Cardiac muscle cell (in vitro differentiated cells and primary cell): ENCODE results near the gene DLX2. TPM values are rescaled to one million over a fixed set of nuclear protein-coding genes. Genes with fewer than 3 reads are reported as not detected.

Experiments used
- DNase-seq, 2 donors: peaks; one replicate each; pipeline versions ENCODE4 v3.0.0 to v3.0.0-alpha.2; 2010 to 2017; ENCODE audit warnings: low read depth in 1 of 2, low spot score in 1 of 2
- H3K27ac ChIP-seq: fragments of 200-600 bp; sonication (generic); 2 replicates; pipeline ENCODE4 v1.5.1; 2016
- H3K27me3 ChIP-seq: fragments of 200-600 bp; sonication (generic); 2 replicates; pipeline ENCODE4 v1.6.0; 2016; ENCODE audit warnings: control low read depth
- H3K36me3 ChIP-seq: fragments of 200-600 bp; sonication (generic); 2 replicates; pipeline ENCODE4 v1.5.1; 2016; ENCODE audit warnings: control low read depth
- H3K4me1 ChIP-seq: fragments of 200-600 bp; sonication (generic); 2 replicates; pipeline ENCODE4 v1.8.1; 2017; ENCODE audit warnings: low read depth, mild to moderate bottlenecking, mixed run types
- H3K4me3 ChIP-seq: fragments of 200-600 bp; sonication (generic); 2 replicates; pipeline ENCODE4 v1.5.1; 2016; ENCODE audit warnings: mild to moderate bottlenecking
- H3K9me3 ChIP-seq: fragments of 200-600 bp; sonication (generic); 2 replicates; pipeline ENCODE4 v1.5.1; 2017; ENCODE audit warnings: low read depth, mild to moderate bottlenecking, control low read depth
- polyA plus RNA-seq: library from polyadenylated mRNA; unstranded; fragments of >200 nt; fragmentation: Nextera tagmentation; extraction: Ambion mirVana; gene quantifications from 2 replicates; pipeline ENCODE4 v1.2.1, GENCODE V29; 2016
- total RNA-seq: library from RNA; depleted of rRNA; stranded (reverse); fragments of >200 nt; gene quantifications from 2 replicates; pipeline ENCODE4 v1.2.3, GENCODE V29; 2016
- TF ChIP-seq, protein P1 (sequence below): IDR thresholded peaks from 2 replicates; pipeline ENCODE4 v1.5.1; 2012; ENCODE audit warnings: low read depth, mild to moderate bottlenecking, low read length

DLX2 gene
- total and polyA plus RNA-seq, 2 experiments from 2014 or later, result 0.26 TPM; not detected in 1

DNA sequence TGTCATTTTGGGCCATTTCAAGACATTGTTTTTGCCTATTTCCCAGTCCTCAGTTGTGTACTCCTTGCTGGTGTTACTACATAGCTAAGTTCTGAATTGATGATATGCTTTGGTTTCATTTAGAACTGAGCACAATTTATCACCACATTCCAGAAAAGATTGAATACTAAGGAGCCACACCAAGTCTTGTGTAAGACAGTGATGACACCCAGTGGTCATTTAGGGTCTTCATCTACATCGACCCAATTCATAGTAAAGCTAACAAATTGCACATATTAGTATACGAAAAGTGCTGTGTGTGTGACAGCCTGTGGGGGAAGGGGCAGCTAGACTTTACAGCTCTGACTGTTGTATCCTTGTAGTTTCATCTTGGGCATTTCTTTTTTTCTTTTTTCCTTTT lies 10.9 kb upstream of the DLX2 start:
- TF ChIP-seq, protein P1, sequence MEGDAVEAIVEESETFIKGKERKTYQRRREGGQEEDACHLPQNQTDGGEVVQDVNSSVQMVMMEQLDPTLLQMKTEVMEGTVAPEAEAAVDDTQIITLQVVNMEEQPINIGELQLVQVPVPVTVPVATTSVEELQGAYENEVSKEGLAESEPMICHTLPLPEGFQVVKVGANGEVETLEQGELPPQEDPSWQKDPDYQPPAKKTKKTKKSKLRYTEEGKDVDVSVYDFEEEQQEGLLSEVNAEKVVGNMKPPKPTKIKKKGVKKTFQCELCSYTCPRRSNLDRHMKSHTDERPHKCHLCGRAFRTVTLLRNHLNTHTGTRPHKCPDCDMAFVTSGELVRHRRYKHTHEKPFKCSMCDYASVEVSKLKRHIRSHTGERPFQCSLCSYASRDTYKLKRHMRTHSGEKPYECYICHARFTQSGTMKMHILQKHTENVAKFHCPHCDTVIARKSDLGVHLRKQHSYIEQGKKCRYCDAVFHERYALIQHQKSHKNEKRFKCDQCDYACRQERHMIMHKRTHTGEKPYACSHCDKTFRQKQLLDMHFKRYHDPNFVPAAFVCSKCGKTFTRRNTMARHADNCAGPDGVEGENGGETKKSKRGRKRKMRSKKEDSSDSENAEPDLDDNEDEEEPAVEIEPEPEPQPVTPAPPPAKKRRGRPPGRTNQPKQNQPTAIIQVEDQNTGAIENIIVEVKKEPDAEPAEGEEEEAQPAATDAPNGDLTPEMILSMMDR, result no peak
- no peak overlapping the region for H3K27ac ChIP-seq
- peak in 1 of 2 donors; percentile 65 for DNase-seq
- no peaks in the 10 kb centered on the region for H3K4me1 ChIP-seq
- H3K27me3 ChIP-seq, result peaks cover 33% of the 10 kb centered on the region
- no peaks in the 10 kb centered on the region for H3K9me3 ChIP-seq
- no peak overlapping the region for H3K4me3 ChIP-seq
- no peaks in the 10 kb centered on the region for H3K36me3 ChIP-seq

DNA sequence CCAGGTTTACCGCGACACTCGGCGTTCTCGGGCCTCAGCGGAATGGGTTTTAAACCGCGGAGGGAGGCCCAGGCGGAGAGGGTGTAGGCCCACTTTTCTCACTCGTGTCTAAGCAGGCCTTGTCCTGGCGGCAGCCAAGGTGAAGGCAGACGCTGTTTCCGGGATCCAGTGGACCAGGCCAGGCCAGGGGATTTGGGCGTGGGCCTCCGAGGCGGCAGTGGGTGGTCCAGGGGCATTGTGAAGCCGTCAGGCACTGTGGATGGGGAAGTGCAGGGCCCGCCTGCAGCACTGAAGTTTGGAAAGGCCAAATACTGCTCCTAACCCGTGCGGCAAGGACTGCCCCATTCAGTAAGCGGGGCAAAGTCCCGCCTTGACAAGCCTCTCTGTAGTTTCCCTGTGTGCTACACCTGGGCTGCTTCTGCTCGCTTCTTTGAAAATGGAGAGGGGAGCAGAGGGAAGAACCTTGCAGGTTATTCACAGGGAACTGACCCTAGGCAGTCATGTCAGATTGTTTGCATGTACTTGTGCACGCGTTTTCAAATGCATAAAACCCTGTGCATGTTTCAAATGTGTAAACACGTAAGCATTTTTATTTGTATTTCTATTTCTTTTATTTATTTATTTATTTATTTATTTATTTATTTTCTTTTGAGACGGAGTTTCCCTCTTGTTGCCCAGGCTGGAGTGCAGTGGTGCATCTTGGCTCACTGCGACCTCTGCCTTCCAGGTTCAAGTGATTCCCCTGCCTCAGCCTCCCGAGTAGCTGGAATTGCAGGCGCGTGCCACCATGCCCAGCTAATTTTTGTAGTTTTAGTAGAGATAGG lies 7.5 kb upstream of the DLX2 start:
- Histone ChIP-seq H3K27me3 (peaks cover 68% of the 10 kb centered on the region), H3K4me3 (no peak overlapping the region), H3K4me1 (no peaks in the 10 kb centered on the region), H3K36me3 (no peaks in the 10 kb centered on the region), H3K9me3 (no peaks in the 10 kb centered on the region), H3K27ac (no peak overlapping the region)
- no peak for DNase-seq
- TF ChIP-seq, protein P1, result no peak

DNA sequence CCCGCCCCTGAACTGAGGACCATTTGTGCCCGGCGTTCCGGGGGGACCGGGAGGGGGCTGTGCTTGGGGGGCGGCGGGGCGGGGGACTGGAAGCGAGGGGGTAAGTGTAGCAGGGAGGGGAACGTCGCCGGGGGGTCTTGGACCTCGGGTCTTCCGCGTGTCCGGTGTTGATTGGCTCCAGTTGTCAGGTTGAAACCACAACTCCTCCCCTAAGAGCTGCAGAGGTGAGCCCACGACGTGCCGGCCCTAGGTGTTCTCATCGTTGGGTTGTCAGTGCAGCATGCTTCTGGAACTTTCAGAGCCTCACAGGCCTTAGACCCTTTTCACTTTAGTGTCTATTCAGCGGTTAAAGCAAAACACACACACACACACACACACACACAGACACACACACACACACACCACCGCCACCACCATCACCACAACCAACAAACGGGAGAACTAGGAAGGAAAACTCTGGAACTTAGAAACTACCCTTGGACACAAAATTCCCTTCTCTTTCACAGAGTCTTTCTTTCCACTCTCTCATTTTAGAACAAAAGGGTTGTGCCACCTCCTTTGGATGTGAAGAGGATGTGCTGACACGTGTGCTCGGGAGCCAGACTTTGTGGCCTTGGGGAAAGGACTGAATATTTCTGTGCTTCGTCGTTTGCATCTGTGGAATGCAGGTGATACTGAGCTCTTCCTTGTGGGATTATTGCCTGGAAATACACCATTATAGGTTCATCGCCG lies 6.7 kb upstream of the DLX2 start:
- Histone ChIP-seq H3K4me3 (no peak overlapping the region), H3K27ac (no peak overlapping the region), H3K36me3 (no peaks in the 10 kb centered on the region), H3K27me3 (peaks cover 75% of the 10 kb centered on the region), H3K4me1 (no peaks in the 10 kb centered on the region), H3K9me3 (no peaks in the 10 kb centered on the region)
- TF ChIP-seq, protein P1, result no peak
- no peak for DNase-seq

DNA sequence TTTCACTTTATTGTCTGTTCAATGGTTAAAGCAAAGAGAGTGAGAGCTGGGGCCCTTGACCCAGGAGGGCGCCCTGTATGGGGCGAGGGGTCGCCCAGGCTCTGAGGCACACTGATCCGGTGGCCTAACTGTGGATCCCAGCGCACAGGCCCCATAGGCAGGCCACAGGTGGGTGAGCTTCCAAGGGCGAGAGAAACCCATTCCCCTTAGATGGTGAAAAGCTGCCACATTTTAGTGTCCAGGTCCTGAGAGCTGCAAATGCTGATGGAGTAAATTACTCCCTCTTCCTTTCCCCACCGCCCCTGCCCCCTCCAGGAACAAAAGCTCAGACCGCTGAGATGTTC lies 5.9 kb upstream of the DLX2 start:
- Histone ChIP-seq H3K36me3 (no peaks in the 10 kb centered on the region), H3K27me3 (peaks cover 84% of the 10 kb centered on the region), H3K4me1 (no peaks in the 10 kb centered on the region), H3K4me3 (no peak overlapping the region), H3K9me3 (no peaks in the 10 kb centered on the region), H3K27ac (no peak overlapping the region)
- TF ChIP-seq, protein P1, result no peak
- no peak for DNase-seq

DNA sequence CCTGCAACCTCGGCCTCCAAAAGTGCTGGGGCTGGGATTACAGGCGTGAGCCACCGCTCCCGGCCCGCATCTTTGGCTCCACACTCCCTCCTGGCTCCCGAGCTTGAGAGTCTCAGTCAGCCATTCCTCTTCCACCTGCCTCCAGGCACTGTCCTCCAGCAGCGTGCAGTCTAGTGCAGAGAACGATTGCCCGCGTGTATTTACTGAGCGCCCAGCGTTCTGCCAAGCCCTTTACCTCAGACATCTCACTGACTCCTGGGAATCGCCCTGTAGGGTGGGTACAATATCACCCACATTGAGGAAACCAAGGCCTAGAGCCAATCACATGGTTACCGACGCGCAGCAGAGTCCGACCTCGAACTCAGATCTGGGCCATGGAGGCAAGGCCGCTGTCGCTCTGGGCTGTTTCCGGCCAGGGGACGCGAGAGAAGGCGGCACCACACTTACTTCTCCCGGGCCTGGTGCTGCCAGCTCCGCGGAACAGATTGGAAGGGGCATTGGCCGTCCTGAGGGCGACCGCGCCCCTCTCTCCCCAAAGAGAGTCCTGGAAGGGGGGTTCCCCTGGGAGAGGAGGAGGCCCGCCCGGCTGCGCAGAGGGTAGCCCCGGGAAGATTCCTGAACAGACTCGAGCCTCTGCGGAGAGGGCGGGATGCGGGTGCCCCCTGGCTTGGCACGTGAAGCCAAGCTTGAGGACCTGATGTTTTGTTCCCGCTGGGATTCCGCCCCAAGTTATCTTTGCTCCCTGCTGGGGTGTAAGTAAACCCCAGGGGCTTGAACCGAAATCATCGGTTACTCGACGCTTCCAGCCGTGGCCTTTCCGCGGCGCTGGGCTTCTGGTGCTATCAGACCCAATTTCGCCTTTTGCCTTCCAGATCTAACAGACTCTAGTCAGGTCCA lies 5.2 kb upstream of the DLX2 start:
- Histone ChIP-seq H3K27ac (no peak overlapping the region), H3K4me3 (no peak overlapping the region), H3K4me1 (no peaks in the 10 kb centered on the region), H3K9me3 (no peaks in the 10 kb centered on the region), H3K36me3 (no peaks in the 10 kb centered on the region), H3K27me3 (peaks cover 90% of the 10 kb centered on the region)
- DNase-seq, result no peak
- TF ChIP-seq, protein P1, result no peak
